ENCODE measurements around the gene UNC5B.

UNC5B gene

GRCh38 chr10:71302874-71303568 lies 90.7 kb downstream of the UNC5B start:
- peak; percentile 49 to 57 for DNase-seq

GRCh38 chr10:71303569-71303907 lies 91.2 kb downstream of the UNC5B start:
- no peak for DNase-seq

- DNase-seq = no peak
These were observed 92.5 kb downstream of the UNC5B start for GRCh38 chr10:71304914-71305313.

- DNase-seq = no peak
These were observed 94.6 kb downstream of the UNC5B start for GRCh38 chr10:71306979-71307378.

- no peak for DNase-seq
These were observed 95.2 kb downstream of the UNC5B start for GRCh38 chr10:71307469-71308085.

GRCh38 chr10:71308244-71308643 lies 95.9 kb downstream of the UNC5B start:
- no peak for DNase-seq

- no peak for DNase-seq
These were observed 96.6 kb downstream of the UNC5B start for GRCh38 chr10:71308985-71309384.

GRCh38 chr10:71309919-71310318 lies 97.5 kb downstream of the UNC5B start:
- no peak for DNase-seq

GRCh38 chr10:71312220-71312619 lies 99.8 kb downstream of the UNC5B start:
- no peak for DNase-seq

- no peak for DNase-seq
These were observed 100.7 kb downstream of the UNC5B start for GRCh38 chr10:71312811-71313789.

- peak in 1 of 2 donors; percentile 65 for DNase-seq
These were observed 101.8 kb downstream of the UNC5B start for GRCh38 chr10:71314028-71314693.

- no peak for DNase-seq
These were observed 102.4 kb downstream of the UNC5B start for GRCh38 chr10:71314694-71315225.

- peak; percentile 46 to 52 for DNase-seq
These were observed 103.9 kb downstream of the UNC5B start for GRCh38 chr10:71316056-71316785.

- no peak for DNase-seq
These were observed 104.4 kb downstream of the UNC5B start for GRCh38 chr10:71316786-71317160.

GRCh38 chr10:71317739-71318138 lies 105.4 kb downstream of the UNC5B start:
- DNase-seq = no peak

- DNase-seq = peak; percentile 83 to 87
These were observed 106.9 kb downstream of the UNC5B start, which contains the start of gene SLC29A3 for GRCh38 chr10:71319042-71319799. Gene SLC29A3, plus strand, starts transcription at chr10:71319259. Its CDS starts 51 bp downstream, at chr10:71319310.

- no peak for DNase-seq
These were observed 107.5 kb downstream of the UNC5B start for GRCh38 chr10:71319800-71320392.

GRCh38 chr10:71320592-71320991 lies 108.2 kb downstream of the UNC5B start:
- no peak for DNase-seq

GRCh38 chr10:71321386-71321785 lies 109.0 kb downstream of the UNC5B start:
- no peak for DNase-seq

GRCh38 chr10:71323407-71323806 lies 111.0 kb downstream of the UNC5B start:
- peak; percentile 63 to 79 for DNase-seq

- DNase-seq = no peak
These were observed 112.4 kb downstream of the UNC5B start for GRCh38 chr10:71324743-71325142.

Measured in inflammatory macrophage treated with lipopolysaccharide for 1 hour (primary cell).